Measurements from ENCODE around the gene CD5L. TPM values are rescaled to one million over a fixed set of nuclear protein-coding genes. Genes with fewer than 3 reads are reported as not detected.

Gene CD5L
- total and polyA plus RNA-seq, 2 of the 8 experiments (the other 6 are each of a cell fraction or from before 2014, with no cell fraction given), result not detected

DNA sequence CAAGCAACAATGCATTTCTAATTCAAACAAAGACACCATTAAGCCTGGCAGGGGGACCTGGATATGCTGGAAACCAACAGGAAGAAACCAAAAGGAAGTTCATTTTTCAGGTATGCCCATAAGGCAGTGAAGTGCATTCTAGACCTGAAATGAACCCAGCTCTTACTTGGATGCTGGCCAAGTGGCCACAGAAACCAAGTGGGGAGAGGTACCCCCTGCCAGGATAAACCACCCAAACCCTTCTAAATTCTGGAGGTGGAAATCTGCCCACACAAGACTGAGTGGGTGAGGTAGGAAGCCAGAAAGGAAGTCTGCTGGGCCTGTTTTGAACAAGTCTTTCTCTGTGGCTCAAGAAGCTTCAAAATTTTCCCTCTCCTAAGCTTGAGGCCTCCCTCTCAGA, 2.6 kb downstream of the CD5L start:
- Histone ChIP-seq H3K79me2 (ENCODE audit: control insufficient read depth in 1 of 2, insufficient read depth in 2 of 2, low read length in 2 of 2) (no peaks in the 10 kb centered on the region), H3K36me3 (ENCODE audit: control insufficient read depth in 2 of 4, insufficient read depth in 4 of 4, low read length in 3 of 4) (no peaks in the 10 kb centered on the region), H4K5ac (ENCODE audit: insufficient read length, low read depth, low read length) (no peak overlapping the region), H3K27ac (ENCODE audit: low read depth, low read length) (no peak overlapping the region), H2BK15ac (ENCODE audit: low read length) (no peak overlapping the region), H3K27me3 (replicated peaks in 1 of 4; ENCODE audit: control insufficient read depth in 3 of 4, extremely low read depth in 1 of 4, insufficient read depth in 3 of 4, low read length in 3 of 4) (no peaks in the 10 kb centered on the region), H2AK5ac (ENCODE audit: low read depth, low read length) (no peak overlapping the region), H2BK120ac (replicated peaks; ENCODE audit: low read depth, low read length) (no peak overlapping the region), H3K23me2 (ENCODE audit: low read depth, low read length) (no peaks in the 10 kb centered on the region), H4K91ac (replicated peaks; ENCODE audit: insufficient read length, low read length) (no peak overlapping the region), H3K23ac (ENCODE audit: insufficient read length) (no peak overlapping the region), H2BK5ac (ENCODE audit: low read depth, low read length) (no peak overlapping the region), H2AFZ (ENCODE audit: low read length) (no peak overlapping the region), H3K18ac (ENCODE audit: extremely low read depth, low read length) (no peak overlapping the region), H4K20me1 (replicated peaks in 1 of 2; ENCODE audit: control insufficient read depth in 1 of 2, insufficient read depth in 2 of 2, low read length in 2 of 2) (no peaks in the 10 kb centered on the region), H3K14ac (ENCODE audit: insufficient read length) (no peak overlapping the region), H3K4me2 (ENCODE audit: insufficient read depth in 1 of 2, low read depth in 2 of 2, low read length in 2 of 2) (no peak overlapping the region), H4K8ac (ENCODE audit: extremely low read depth, insufficient read depth, low read length) (no peak overlapping the region), H3K4me3 (ENCODE audit: extremely low read depth in 1 of 4, insufficient read depth in 2 of 4, low read depth in 3 of 4, low read length in 4 of 4) (no peak overlapping the region), H3K4me1 (replicated peaks in 1 of 4; ENCODE audit: control insufficient read depth in 3 of 4, insufficient read depth in 4 of 4, low read length in 3 of 4) (no peaks in the 10 kb centered on the region), H3K4ac (replicated peaks; ENCODE audit: insufficient read length, low read depth, low read length) (no peak overlapping the region), H3K56ac (replicated peaks; ENCODE audit: insufficient read length, low read depth, low read length) (no peak overlapping the region), H3K9me3 (ENCODE audit: insufficient read depth in 2 of 2, low read depth in 1 of 2, low read length in 1 of 2) (no peaks in the 10 kb centered on the region), H2BK12ac (ENCODE audit: low read depth, low read length) (no peak overlapping the region), H3K9ac (replicated peaks in 1 of 4; ENCODE audit: extremely low read depth in 1 of 4, low read depth in 3 of 4, low read length in 3 of 4) (no peak overlapping the region), H2BK20ac (ENCODE audit: low read length) (no peak overlapping the region), H3K79me1 (ENCODE audit: low read depth, low read length) (no peaks in the 10 kb centered on the region)
- CTCF ChIA-PET (ENCODE audit: partially characterized antibody), result interaction anchor here (0.7 kb wide), 1 partner anchor 110 kb away, joined by 3 read pairs; no protein-coding TSS in a partner anchor
- no peak for FAIRE-seq
- no peak for DNase-seq (ENCODE audit: low read depth in 1 of 2, low spot score in 2 of 2)
- POLR2A ChIA-PET (ENCODE audit: partially characterized antibody), result no interaction called here
- no peak for TF ChIP-seq SIX5 (IDR thresholded peaks at IDR 0.05; ENCODE audit: low read depth, low read length)
- no peak for TF ChIP-seq POLR2AphosphoS5 (IDR thresholded peaks at IDR 0.05; ENCODE audit: low read depth, low read length)
- TF ChIP-seq KDM5A (IDR thresholded peaks at IDR 0.05; ENCODE audit: low read length), result no peak
- TF ChIP-seq POLR2A (IDR thresholded peaks at IDR 0.05; ENCODE audit: control extremely low read depth in 1 of 2, low read depth in 2 of 2, low read length in 2 of 2), result no peak
- TF ChIP-seq RNF2 (IDR thresholded peaks at IDR 0.05; ENCODE audit: borderline replicate concordance, low read depth, low read length, missing control alignments, poor library complexity, severe bottlenecking), result no peak
- no peak for TF ChIP-seq BACH1 (IDR thresholded peaks at IDR 0.05; ENCODE audit: low read length)
- no peak for TF ChIP-seq SRF (IDR thresholded peaks at IDR 0.05; ENCODE audit: low read depth, low read length)
- TF ChIP-seq SAP30 (IDR thresholded peaks at IDR 0.05; ENCODE audit: insufficient read depth, insufficient replicate concordance, low read length), result no peak
- TF ChIP-seq, protein P1, sequence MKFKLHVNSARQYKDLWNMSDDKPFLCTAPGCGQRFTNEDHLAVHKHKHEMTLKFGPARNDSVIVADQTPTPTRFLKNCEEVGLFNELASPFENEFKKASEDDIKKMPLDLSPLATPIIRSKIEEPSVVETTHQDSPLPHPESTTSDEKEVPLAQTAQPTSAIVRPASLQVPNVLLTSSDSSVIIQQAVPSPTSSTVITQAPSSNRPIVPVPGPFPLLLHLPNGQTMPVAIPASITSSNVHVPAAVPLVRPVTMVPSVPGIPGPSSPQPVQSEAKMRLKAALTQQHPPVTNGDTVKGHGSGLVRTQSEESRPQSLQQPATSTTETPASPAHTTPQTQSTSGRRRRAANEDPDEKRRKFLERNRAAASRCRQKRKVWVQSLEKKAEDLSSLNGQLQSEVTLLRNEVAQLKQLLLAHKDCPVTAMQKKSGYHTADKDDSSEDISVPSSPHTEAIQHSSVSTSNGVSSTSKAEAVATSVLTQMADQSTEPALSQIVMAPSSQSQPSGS (IDR thresholded peaks at IDR 0.05; ENCODE audit: low read length), result no peak
- TF ChIP-seq, protein P2, sequence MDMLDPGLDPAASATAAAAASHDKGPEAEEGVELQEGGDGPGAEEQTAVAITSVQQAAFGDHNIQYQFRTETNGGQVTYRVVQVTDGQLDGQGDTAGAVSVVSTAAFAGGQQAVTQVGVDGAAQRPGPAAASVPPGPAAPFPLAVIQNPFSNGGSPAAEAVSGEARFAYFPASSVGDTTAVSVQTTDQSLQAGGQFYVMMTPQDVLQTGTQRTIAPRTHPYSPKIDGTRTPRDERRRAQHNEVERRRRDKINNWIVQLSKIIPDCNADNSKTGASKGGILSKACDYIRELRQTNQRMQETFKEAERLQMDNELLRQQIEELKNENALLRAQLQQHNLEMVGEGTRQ (IDR thresholded peaks at IDR 0.05; ENCODE audit: low read length), result no peak
- no peak for TF ChIP-seq JUN (IDR thresholded peaks at IDR 0.05; ENCODE audit: low read depth, low read length)
- TF ChIP-seq HDAC6 (IDR thresholded peaks at IDR 0.05; ENCODE audit: low read depth, low read length), result no peak
- TF ChIP-seq KDM1A (IDR thresholded peaks at IDR 0.05; ENCODE audit: borderline replicate concordance, low read length), result no peak
- no peak for TF ChIP-seq TAF1 (IDR thresholded peaks at IDR 0.05; ENCODE audit: low read depth, low read length)
